Cardiac fibroblast (primary cell): ENCODE results near the gene MAP4K3.

ENCODE experiments used
- DNase-seq, 2 donors: peaks; one replicate each; pipeline versions ENCODE4 v3.0.0 to v3.0.0-alpha.2; 2010; ENCODE audit warnings: low read depth in 2 of 2
- H3K4me3 ChIP-seq, 2 donors: replicated peaks in 1 of 2; 1 replicate in 1 of 2; 2 replicates in 1 of 2; pipeline ENCODE4 v1.5.1; 2011; ENCODE audit warnings: low read depth in 2 of 2, low read length in 2 of 2, mild to moderate bottlenecking in 2 of 2, moderate library complexity in 1 of 2
- TF ChIP-seq, protein P1 (sequence below): IDR thresholded peaks from one replicate; pipeline ENCODE4 v1.5.1; 2011; ENCODE audit warnings: low read depth, mild to moderate bottlenecking, low read length, inconsistent platforms

MAP4K3 gene

DNA sequence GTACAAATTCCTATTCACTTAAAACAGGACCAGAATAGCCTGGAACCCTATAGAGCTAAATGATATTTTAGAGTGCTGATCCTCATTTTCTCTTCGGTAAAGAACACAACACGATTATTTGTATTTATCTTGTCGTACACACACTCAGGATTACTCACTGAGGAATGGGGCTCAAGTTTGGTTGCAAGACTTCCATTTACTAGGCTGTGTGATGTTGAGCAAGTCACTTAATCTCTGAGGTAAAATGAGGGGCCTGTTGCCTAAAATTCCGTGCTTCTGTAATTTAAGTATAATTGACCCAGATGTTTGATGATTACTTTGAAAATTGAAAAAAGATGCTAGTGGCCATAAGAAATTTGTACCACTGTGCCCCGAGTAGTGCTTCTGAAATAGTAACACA is 42.6 kb upstream of the MAP4K3 start:
- peak in 1 of 2 donors; percentile 49 for DNase-seq
- TF ChIP-seq, protein P1, sequence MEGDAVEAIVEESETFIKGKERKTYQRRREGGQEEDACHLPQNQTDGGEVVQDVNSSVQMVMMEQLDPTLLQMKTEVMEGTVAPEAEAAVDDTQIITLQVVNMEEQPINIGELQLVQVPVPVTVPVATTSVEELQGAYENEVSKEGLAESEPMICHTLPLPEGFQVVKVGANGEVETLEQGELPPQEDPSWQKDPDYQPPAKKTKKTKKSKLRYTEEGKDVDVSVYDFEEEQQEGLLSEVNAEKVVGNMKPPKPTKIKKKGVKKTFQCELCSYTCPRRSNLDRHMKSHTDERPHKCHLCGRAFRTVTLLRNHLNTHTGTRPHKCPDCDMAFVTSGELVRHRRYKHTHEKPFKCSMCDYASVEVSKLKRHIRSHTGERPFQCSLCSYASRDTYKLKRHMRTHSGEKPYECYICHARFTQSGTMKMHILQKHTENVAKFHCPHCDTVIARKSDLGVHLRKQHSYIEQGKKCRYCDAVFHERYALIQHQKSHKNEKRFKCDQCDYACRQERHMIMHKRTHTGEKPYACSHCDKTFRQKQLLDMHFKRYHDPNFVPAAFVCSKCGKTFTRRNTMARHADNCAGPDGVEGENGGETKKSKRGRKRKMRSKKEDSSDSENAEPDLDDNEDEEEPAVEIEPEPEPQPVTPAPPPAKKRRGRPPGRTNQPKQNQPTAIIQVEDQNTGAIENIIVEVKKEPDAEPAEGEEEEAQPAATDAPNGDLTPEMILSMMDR: no peak
- no peak overlapping the region for H3K4me3 ChIP-seq

DNA sequence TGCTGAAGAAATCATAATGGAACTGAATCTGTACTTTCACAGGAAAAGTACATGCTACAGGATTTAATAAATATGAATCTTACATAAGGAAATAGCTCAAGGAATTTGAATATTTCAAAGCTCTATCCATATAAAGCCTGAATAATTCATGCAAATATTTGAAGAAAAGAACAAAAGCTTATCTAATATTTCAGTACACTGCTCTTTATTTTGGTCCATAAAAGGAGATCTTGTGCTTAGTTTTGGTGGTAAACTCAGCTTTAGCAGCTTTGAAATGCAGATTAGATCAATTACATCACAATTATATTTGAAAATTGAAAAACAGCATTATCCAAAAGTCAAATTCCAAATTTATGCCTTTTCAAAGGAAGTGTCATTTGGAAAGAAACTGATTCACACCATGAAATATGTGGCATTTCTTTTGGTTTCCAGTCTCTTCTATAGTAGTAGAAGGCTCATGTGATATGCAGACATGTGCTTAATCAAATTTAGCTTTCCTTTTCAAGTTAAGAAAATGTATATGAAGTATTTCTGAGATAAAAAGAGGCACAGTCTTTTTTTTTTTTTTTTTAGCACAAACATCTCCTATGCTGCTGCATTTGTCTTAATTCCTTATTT is 42.1 kb upstream of the MAP4K3 start:
- TF ChIP-seq, protein P1: no peak
- no peak for DNase-seq
- no peak overlapping the region for H3K4me3 ChIP-seq

DNA sequence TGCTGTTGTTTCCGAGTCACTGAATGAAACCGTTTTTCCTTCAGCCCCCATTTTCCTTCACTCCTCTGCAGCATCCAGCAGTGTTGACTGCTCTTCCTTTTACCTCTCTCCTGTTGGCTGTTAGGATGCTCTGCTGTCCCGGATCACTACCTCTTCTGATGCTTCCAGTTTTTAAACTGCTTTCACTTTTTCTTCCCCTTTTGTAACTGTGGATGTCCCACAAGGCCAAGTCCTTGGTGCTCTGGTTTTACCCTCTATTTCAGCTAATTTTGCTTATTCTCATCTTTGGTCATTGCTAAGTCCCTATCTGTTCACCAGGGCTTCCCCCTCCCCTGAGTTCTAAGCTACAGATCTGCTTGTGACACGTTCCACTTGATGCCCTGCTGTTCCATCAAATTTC is 39.4 kb upstream of the MAP4K3 start:
- DNase-seq: no peak
- TF ChIP-seq, protein P1: no peak
- no peak overlapping the region for H3K4me3 ChIP-seq

DNA sequence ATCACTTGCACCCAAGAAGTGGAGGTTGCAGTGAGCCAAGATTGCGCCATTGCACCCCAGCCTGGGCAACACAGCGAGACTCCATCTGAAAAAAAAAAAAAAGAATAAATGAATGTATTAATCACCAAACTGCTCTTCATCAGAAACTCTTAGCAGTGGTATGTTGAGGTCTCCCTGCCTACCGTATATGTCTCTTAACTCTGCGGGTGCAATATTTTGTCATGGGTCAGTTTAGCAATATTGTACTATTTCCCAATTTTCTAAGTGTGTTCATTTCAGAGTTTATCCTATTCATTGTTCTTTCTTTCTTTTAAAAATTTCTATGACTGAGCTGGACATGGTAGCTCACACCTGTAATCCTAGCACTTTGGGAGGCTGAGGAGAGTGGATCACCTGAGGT is 37.9 kb upstream of the MAP4K3 start:
- TF ChIP-seq, protein P1: no peak
- DNase-seq: no peak
- no peak overlapping the region for H3K4me3 ChIP-seq

DNA sequence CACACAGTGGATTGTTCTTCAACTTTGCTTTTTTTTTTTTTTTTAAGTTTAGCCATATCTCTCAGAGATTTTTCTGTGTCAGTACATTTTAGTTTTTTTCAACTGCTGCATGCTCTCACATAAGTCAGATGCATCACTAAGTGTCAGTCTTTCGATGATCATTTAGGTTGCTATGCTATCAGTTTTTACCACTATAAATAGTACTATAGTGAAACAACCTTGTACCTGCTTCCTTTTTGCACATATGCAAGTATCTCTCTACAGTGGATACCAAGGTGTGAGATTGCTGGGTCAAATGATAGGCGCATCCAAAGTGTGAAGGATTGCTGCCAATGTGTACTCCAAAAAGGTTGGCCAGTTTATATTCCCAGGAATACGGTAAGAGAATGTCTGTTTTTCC is 33.5 kb upstream of the MAP4K3 start:
- TF ChIP-seq, protein P1: no peak
- DNase-seq: no peak
- no peak overlapping the region for H3K4me3 ChIP-seq

DNA sequence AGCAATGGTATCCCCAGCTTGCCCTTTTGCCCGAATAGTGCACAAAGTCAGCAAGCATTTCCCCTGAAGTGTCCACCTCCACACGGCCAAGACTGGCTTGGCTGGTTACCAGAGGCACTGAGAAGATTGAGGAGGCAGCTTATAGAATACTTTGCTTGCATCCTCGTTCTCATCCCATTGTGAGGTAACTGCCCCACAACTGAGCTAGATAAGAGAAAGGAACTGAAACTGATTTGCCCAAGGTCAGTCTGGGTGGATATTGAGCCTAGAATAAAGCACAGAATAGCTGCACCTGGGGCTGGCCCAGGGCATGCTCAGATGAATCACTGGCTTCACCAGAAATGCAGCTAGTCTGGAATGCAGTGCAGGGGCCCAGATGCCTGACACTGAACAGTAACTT is 32.7 kb upstream of the MAP4K3 start:
- TF ChIP-seq, protein P1: no peak
- H3K4me3 ChIP-seq: peak overlapping the region in 1 of 2 donors; percentile 26
- peak; percentile 58 to 68 for DNase-seq
